ENCODE measurements around the gene MARCHF3. TPM values are rescaled to one million over a fixed set of nuclear protein-coding genes. Genes with fewer than 3 reads are reported as not detected.

MARCHF3 gene
- total and polyA plus RNA-seq, 10 of the 15 experiments (the other 5 are each of a cell fraction or from before 2014, with no cell fraction given), result 3.6 to 24.1 (median 11.3) TPM

GRCh38 chr5:126926187-126926586, 104.2 kb downstream of the MARCHF3 start:
- Histone ChIP-seq H3K27me3 (replicated peaks in 1 of 2; ENCODE audit: control insufficient read depth in 2 of 2, insufficient read depth in 2 of 2, low read length in 1 of 2) (no peaks in the 10 kb centered on the region), H4K20me1 (ENCODE audit: control insufficient read depth, insufficient read depth) (no peaks in the 10 kb centered on the region), H3K36me3 (ENCODE audit: control insufficient read depth in 2 of 2, insufficient read depth in 2 of 2, low read length in 1 of 2) (no peaks in the 10 kb centered on the region; a peak in 1 of 4 replicates), H3K4me3 (no peak overlapping the region), H3K9me3 (replicated peaks; ENCODE audit: control insufficient read depth, insufficient read depth, low read length) (no peaks in the 10 kb centered on the region), H3K9ac (ENCODE audit: control insufficient read depth, insufficient read depth, low read length) (no peak overlapping the region), H3K27ac (ENCODE audit: control insufficient read depth, insufficient read depth) (no peak overlapping the region), H3K4me2 (ENCODE audit: control insufficient read depth, insufficient read depth) (no peak overlapping the region), H3K4me1 (ENCODE audit: control insufficient read depth, insufficient read depth, low read length) (no peaks in the 10 kb centered on the region), H2AFZ (ENCODE audit: control insufficient read depth, low read depth, low read length) (no peak overlapping the region), H3K79me2 (ENCODE audit: control insufficient read depth, insufficient read depth, low read length) (no peaks in the 10 kb centered on the region)
- BruUV-seq (replicated peaks), result no TSS peak
- ATAC-seq, result no peak
- TF ChIP-seq IRF3 (IDR thresholded peaks at IDR 0.05) (no peak), PAX5 (IDR thresholded peaks at IDR 0.05; ENCODE audit: borderline replicate concordance, low read depth, low read length) (no peak), POLR2AphosphoS2 (IDR thresholded peaks at IDR 0.05; ENCODE audit: low read depth, low read length) (no peak), TCF7 (IDR thresholded peaks at IDR 0.05; ENCODE audit: borderline replicate concordance) (no peak), FOXK2 (IDR thresholded peaks at IDR 0.05) (no peak), MEF2A (IDR thresholded peaks at IDR 0.05; ENCODE audit: insufficient read depth, low read depth, low read length) (no peak), ATF7 (IDR thresholded peaks at IDR 0.05; ENCODE audit: low read depth) (no peak), MYB (IDR thresholded peaks at IDR 0.05; ENCODE audit: borderline replicate concordance, low read depth, low read length) (no peak), SMAD5 (IDR thresholded peaks at IDR 0.05; ENCODE audit: low read depth) (no peak), PAX8 (IDR thresholded peaks at IDR 0.05) (no peak), BMI1 (IDR thresholded peaks at IDR 0.05; ENCODE audit: borderline replicate concordance) (no peak), ZNF592 (IDR thresholded peaks at IDR 0.05) (no peak), MTA3 (IDR thresholded peaks at IDR 0.05; ENCODE audit: borderline replicate concordance, low read length) (no peak), RFX5 (IDR thresholded peaks at IDR 0.05; ENCODE audit: low read depth, low read length) (no peak)
- TF ChIP-seq, protein P1, sequence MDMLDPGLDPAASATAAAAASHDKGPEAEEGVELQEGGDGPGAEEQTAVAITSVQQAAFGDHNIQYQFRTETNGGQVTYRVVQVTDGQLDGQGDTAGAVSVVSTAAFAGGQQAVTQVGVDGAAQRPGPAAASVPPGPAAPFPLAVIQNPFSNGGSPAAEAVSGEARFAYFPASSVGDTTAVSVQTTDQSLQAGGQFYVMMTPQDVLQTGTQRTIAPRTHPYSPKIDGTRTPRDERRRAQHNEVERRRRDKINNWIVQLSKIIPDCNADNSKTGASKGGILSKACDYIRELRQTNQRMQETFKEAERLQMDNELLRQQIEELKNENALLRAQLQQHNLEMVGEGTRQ (IDR thresholded peaks at IDR 0.05; ENCODE audit: borderline replicate concordance, low read depth, low read length), result no peak
- TF ChIP-seq, protein P2, sequence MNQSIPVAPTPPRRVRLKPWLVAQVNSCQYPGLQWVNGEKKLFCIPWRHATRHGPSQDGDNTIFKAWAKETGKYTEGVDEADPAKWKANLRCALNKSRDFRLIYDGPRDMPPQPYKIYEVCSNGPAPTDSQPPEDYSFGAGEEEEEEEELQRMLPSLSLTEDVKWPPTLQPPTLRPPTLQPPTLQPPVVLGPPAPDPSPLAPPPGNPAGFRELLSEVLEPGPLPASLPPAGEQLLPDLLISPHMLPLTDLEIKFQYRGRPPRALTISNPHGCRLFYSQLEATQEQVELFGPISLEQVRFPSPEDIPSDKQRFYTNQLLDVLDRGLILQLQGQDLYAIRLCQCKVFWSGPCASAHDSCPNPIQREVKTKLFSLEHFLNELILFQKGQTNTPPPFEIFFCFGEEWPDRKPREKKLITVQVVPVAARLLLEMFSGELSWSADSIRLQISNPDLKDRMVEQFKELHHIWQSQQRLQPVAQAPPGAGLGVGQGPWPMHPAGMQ (IDR thresholded peaks at IDR 0.05; ENCODE audit: borderline replicate concordance), result no peak
- in situ Hi-C loops (cut with MboI) (no loop called here), intact Hi-C loops (cut with micrococcal nuclease; ENCODE audit: unreplicated experiment) (no loop called here)
- ChIA-PET SMC1A (ENCODE audit: uncharacterized antibody, unreplicated experiment) (interaction anchor here (0.7 to 1.2 kb wide), 6 partner anchors 12 to 99 kb away, joined by 3 to 5 read pairs (median 4); no protein-coding TSS in a partner anchor), RAD21 (ENCODE audit: unreplicated experiment) (interaction anchor here (0.7 kb wide), 1 partner anchor 13 kb away, joined by 3 read pairs; no protein-coding TSS in a partner anchor), CTCF (interaction anchor here (0.8 to 1.5 kb wide), 3 partner anchors 9 to 103 kb away, joined by 3 to 4 read pairs (median 4); no protein-coding TSS in a partner anchor), POLR2A (no interaction called here)
- no peak for FAIRE-seq
- WGBS (ENCODE audit: insufficient coverage, insufficient replicate concordance, low lambda C conversion rate, missing lambda C conversion rate), result 3% methylated on average over 2 of the region's 2 CpGs
- no peak for DNase-seq (ENCODE audit: low read depth, low spot score)

Data from GM12878 (cell line).